Lower lobe of right lung (tissue), 2 donors: ENCODE measurements around the gene PEF1. TPM values are rescaled to one million over a fixed set of nuclear protein-coding genes. Genes with fewer than 3 reads are reported as not detected.

ENCODE experiments used
- ATAC-seq, 2 donors: fragments of 200-7000 bp; cut with Tn5 transposase; one replicate each; pipeline ENCODE4 v1.9.1; 2020 to 2022; ENCODE audit warnings: mild to moderate bottlenecking in 2 of 2, moderate library complexity in 2 of 2
- DNase-seq: peaks from one replicate; pipeline ENCODE4 v3.0.0-alpha.2; 2020
- H3K27ac ChIP-seq: fragments of 200-600 bp; one replicate; pipeline ENCODE4 v1.8.0; 2022
- H3K27me3 ChIP-seq: fragments of 200-600 bp; one replicate; pipeline ENCODE4 v1.8.0; 2022; ENCODE audit warnings: low read depth
- H3K36me3 ChIP-seq: fragments of 200-600 bp; one replicate; pipeline ENCODE4 v1.8.0; 2022; ENCODE audit warnings: mild to moderate bottlenecking
- H3K4me1 ChIP-seq: fragments of 200-600 bp; one replicate; pipeline ENCODE4 v1.8.0; 2022
- H3K4me3 ChIP-seq: fragments of 200-600 bp; one replicate; pipeline ENCODE4 v1.8.0; 2022; ENCODE audit warnings: mild to moderate bottlenecking
- H3K9me3 ChIP-seq: fragments of 200-600 bp; one replicate; pipeline ENCODE4 v1.8.0; 2022
- intact Hi-C: fragments of 100-400 bp; cut with DNase I; formaldehyde crosslinking; loops from one replicate; pipeline ENCODE4 v1.11.0; 2022
- total RNA-seq: library from RNA; stranded (reverse); fragmentation: NEBNext Ultra II Directional; extraction: Animal tissue kit (Norgen Biotek cat#: 25700); gene quantifications from one replicate; pipeline ENCODE4 v1.2.1, GENCODE V29; 2021
- TF ChIP-seq, protein P1 (sequence below): fragments of 200-600 bp; IDR thresholded peaks from one replicate; pipeline ENCODE4 v1.8.0; 2022; ENCODE audit warnings: antibody characterized with exemption, mild to moderate bottlenecking
- donor health status: DM: no; HTN: yes; CAD: no; lungs with severe emphysema.

Gene PEF1
- total RNA-seq, 1 donor from 2014 or later, result 61.6 TPM

DNA sequence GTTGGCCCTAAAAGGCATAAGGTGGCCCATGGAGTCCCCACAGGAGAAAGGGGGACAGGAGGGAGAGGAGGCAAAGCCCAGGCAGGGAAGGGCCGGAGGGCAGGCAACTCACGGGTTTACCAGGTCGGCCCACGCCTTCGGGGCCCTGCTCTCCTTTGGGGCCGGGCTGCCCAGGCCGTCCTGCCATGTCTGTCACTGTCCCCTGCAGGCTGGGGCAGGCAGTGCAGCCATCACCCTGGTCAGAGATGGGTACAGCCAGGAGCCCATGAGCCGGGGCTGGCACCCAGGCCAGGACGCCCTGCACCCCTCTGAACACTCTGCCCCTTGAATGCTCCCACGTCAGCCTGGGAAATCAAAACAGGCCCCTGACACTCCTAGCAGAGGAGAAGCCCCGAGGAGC lies 39.3 kb upstream of the PEF1 start:
- no peak overlapping the region for H3K27ac ChIP-seq
- no peak overlapping the region for H3K4me3 ChIP-seq
- ATAC-seq (peak; percentile 63 to 70), DNase-seq (no peak)
- TF ChIP-seq, protein P1, sequence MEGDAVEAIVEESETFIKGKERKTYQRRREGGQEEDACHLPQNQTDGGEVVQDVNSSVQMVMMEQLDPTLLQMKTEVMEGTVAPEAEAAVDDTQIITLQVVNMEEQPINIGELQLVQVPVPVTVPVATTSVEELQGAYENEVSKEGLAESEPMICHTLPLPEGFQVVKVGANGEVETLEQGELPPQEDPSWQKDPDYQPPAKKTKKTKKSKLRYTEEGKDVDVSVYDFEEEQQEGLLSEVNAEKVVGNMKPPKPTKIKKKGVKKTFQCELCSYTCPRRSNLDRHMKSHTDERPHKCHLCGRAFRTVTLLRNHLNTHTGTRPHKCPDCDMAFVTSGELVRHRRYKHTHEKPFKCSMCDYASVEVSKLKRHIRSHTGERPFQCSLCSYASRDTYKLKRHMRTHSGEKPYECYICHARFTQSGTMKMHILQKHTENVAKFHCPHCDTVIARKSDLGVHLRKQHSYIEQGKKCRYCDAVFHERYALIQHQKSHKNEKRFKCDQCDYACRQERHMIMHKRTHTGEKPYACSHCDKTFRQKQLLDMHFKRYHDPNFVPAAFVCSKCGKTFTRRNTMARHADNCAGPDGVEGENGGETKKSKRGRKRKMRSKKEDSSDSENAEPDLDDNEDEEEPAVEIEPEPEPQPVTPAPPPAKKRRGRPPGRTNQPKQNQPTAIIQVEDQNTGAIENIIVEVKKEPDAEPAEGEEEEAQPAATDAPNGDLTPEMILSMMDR, result peak; percentile 31
- H3K4me1 ChIP-seq, result no peaks in the 10 kb centered on the region
- peaks cover 15% of the 10 kb centered on the region for H3K27me3 ChIP-seq
- H3K36me3 ChIP-seq, result peaks cover 7% of the 10 kb centered on the region
- intact Hi-C loops, result no loop called here
- H3K9me3 ChIP-seq, result no peaks in the 10 kb centered on the region

DNA sequence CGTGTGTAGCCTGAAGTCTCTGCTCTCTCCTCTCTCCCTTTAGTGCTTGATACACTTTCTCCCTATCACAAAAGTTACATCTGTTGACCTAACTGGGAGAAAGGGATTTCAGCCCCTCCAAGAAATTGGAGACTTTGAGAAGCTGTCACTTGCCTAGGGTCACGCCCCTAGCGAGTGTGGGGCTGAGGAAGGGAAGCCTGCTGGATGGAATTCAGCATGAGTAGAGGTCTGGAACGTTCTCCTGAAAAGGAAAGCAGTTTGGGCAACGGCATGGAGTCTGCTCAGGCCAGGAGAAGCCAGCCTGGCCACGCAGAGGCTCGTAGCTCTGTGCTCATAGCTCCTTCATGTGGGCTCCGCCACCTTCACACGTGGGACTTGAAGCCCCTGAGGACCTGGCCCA lies 36.7 kb upstream of the PEF1 start:
- Histone ChIP-seq H3K4me3 (no peak overlapping the region), H3K27me3 (peaks cover 15% of the 10 kb centered on the region), H3K4me1 (no peaks in the 10 kb centered on the region), H3K9me3 (no peaks in the 10 kb centered on the region), H3K36me3 (peaks cover 7% of the 10 kb centered on the region), H3K27ac (no peak overlapping the region)
- no peak for ATAC-seq
- intact Hi-C loops, result no loop called here
- TF ChIP-seq, protein P1, result no peak
- DNase-seq, result no peak

DNA sequence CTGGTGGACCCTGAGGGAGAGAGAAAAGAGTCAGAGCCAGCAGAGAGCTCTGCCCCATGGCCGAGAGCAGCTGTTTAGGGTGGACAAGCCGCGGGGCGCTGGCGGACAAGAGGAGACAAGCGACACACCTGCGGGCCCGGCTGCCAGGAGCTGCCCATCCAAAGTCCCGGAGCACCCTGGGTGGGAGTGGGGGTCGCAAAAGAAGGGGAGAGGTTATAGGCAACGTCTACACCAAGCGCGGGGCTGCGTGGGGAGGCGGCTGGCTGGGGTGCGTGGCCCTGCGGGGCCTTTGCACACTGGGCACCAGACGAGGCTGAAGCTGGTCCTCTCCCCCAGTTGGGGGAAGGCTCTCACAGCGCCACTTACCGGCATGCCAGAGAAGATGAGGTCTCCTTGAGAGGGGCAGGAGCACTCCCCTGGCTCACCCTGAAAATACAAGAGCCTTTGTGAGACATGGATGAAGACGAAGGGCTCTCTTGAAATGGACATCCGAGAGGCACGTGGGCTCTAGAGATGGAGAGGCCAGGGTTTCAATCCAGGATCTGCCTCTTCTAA lies 35.1 kb upstream of the PEF1 start:
- DNase-seq (no peak), ATAC-seq (no peak)
- H3K4me3 ChIP-seq, result no peak overlapping the region
- peaks cover 7% of the 10 kb centered on the region for H3K36me3 ChIP-seq
- TF ChIP-seq, protein P1, result no peak
- no peak overlapping the region for H3K27ac ChIP-seq
- intact Hi-C loops, result no loop called here
- no peaks in the 10 kb centered on the region for H3K9me3 ChIP-seq
- H3K4me1 ChIP-seq, result no peaks in the 10 kb centered on the region
- peaks cover 13% of the 10 kb centered on the region for H3K27me3 ChIP-seq

DNA sequence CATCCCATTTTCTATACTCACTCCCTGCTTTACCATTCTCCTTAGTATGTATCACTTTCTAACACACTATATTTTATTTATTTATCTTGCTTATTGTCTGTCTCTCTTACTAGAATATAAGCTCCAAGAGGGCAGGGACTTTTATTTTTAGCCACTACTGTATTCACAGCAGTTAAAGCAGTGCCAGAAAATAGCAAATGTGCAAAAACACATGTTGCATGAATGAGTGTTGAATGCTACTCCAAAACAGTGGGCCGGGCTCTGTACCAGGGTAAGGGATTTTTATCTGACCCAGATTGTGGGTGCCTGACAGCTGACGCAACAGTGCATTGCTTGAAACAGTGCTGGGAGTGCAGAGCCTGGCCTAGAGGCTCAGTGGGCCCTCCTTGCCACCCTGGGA lies 34.4 kb upstream of the PEF1 start:
- Histone ChIP-seq H3K4me1 (no peaks in the 10 kb centered on the region), H3K27ac (no peak overlapping the region), H3K4me3 (no peak overlapping the region), H3K9me3 (no peaks in the 10 kb centered on the region), H3K36me3 (peaks cover 7% of the 10 kb centered on the region), H3K27me3 (peaks cover 6% of the 10 kb centered on the region)
- TF ChIP-seq, protein P1, result no peak
- ATAC-seq, result no peak
- no peak for DNase-seq
- intact Hi-C loops, result no loop called here

DNA sequence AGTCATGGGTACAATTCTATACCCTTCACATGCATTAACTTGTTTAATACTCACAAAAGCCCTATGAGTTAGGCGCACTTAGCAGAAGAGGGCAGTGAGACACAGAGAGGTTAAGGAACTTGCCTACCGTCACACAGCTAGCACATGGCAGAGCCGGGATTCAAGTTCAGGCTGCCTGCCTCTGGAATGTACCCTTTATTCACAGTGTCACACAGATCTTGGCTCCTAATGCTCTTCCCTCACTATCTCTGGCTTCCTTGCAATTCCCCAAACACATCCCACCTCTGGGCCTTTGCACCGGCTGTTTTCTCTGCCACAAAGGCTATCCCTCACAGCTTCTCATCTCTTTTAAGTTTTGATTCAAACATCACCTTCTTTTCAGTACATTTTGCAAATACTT lies 34.0 kb upstream of the PEF1 start:
- Histone ChIP-seq H3K27ac (no peak overlapping the region), H3K4me3 (no peak overlapping the region), H3K36me3 (peaks cover 7% of the 10 kb centered on the region), H3K9me3 (no peaks in the 10 kb centered on the region), H3K4me1 (no peaks in the 10 kb centered on the region), H3K27me3 (peaks cover 6% of the 10 kb centered on the region)
- no peak for DNase-seq
- intact Hi-C loops, result no loop called here
- ATAC-seq, result no peak
- TF ChIP-seq, protein P1, result no peak
